GM12864 (cell line): ENCODE measurements around the gene NKX2-2.

Experiments
- DNase-seq: peaks from one replicate; pipeline ENCODE4 v3.0.0-alpha.2; 2011; ENCODE audit warnings: low read depth
- H3K4me3 ChIP-seq: 2 replicates; pipeline ENCODE4 v1.5.1; 2011; ENCODE audit warnings: mild to moderate bottlenecking, low read depth, low read length, control low read depth
- CTCF ChIP-seq: IDR thresholded peaks from 2 replicates; pipeline ENCODE4 v1.5.1; 2011; ENCODE audit warnings: low read depth, mild to moderate bottlenecking, moderate library complexity, low read length, control low read depth, inconsistent platforms; ENCODE audit errors: missing control alignments

NKX2-2 gene

GRCh38 chr20:21508230-21509078, 5.4 kb downstream of the NKX2-2 start:
- no peak overlapping the region for H3K4me3 ChIP-seq
- no peak for TF ChIP-seq CTCF
- no peak for DNase-seq

- no peak overlapping the region for H3K4me3 ChIP-seq
- DNase-seq: no peak
- no peak for TF ChIP-seq CTCF
These were observed 6.2 kb downstream of the NKX2-2 start for GRCh38 chr20:21507400-21508229.

GRCh38 chr20:21505810-21506530, 7.9 kb downstream of the NKX2-2 start:
- peak; percentile 68 for TF ChIP-seq CTCF
- H3K4me3 ChIP-seq: no peak overlapping the region; the same call in 1 of the 2 replicates
- no peak for DNase-seq

- peak; percentile 98 for TF ChIP-seq CTCF
- DNase-seq: peak; percentile 5
- H3K4me3 ChIP-seq: no peak overlapping the region
These were observed 8.6 kb downstream of the NKX2-2 start for GRCh38 chr20:21505161-21505809.

GRCh38 chr20:21504323-21504722, 9.5 kb downstream of the NKX2-2 start:
- no peak for DNase-seq
- H3K4me3 ChIP-seq: no peak overlapping the region
- no peak for TF ChIP-seq CTCF

- H3K4me3 ChIP-seq: no peak overlapping the region
- no peak for TF ChIP-seq CTCF
- DNase-seq: peak; percentile 67
These were observed 10.5 kb downstream of the NKX2-2 start for GRCh38 chr20:21503345-21503744.
